WTC11 (cell line): Measurements from ENCODE around the gene C1orf174. TPM values are rescaled to one million over a fixed set of nuclear protein-coding genes. Genes with fewer than 3 reads are reported as not detected.

Experiments used
- ATAC-seq: fragments of 200-7000 bp; cut with Tn5 transposase; 2 replicates; pipeline ENCODE4 v1.10.0; 2021; ENCODE audit warnings: mild to moderate bottlenecking, moderate library complexity
- CTCF ChIA-PET: fragments of 300-600 bp; sonication (Branson Sonifier 250); formaldehyde crosslinking; loops from one replicate; lab custom pipeline; 2021; ENCODE audit warnings: antibody characterized with exemption; lab: Charles Lee
- POLR2A ChIA-PET: fragments of 350-600 bp; sonication (Branson Sonifier 250); formaldehyde crosslinking; loops from one replicate; lab custom pipeline; 2021; ENCODE audit warnings: antibody characterized with exemption; lab: Charles Lee
- DNase-seq: peaks from one replicate; pipeline ENCODE4 v3.0.0; 2021; ENCODE audit warnings: low spot score
- H3K27ac Mint-ChIP-seq: 2 replicates; pipeline ENCODE4 v1.8.0; 2021; ENCODE audit warnings: mixed read lengths
- H3K27me3 Mint-ChIP-seq: 2 replicates; pipeline ENCODE4 v1.8.0; 2021; ENCODE audit warnings: low read depth, mild to moderate bottlenecking, moderate library complexity, mixed read lengths
- H3K36me3 Mint-ChIP-seq: 2 replicates; pipeline ENCODE4 v1.8.0; 2021; ENCODE audit warnings: mixed read lengths
- H3K4me1 Mint-ChIP-seq: 2 replicates; pipeline ENCODE4 v1.8.0; 2022; ENCODE audit warnings: mixed read lengths
- H3K4me3 Mint-ChIP-seq: 2 replicates; pipeline ENCODE4 v1.8.0; 2021; ENCODE audit warnings: mild to moderate bottlenecking, moderate library complexity, mixed read lengths
- H3K9me3 Mint-ChIP-seq: 2 replicates; pipeline ENCODE4 v1.8.0; 2021; ENCODE audit warnings: mixed read lengths
- CDX4 ChIP-seq: fragments of 250-450 bp; sonication (Bioruptor Pico); IDR thresholded peaks from 2 replicates; pipeline ENCODE4 v1.9.0; 2021; ENCODE audit warnings: moderate library complexity, mild to moderate bottlenecking, inconsistent platforms, borderline replicate concordance
- E2F1 ChIP-seq: sonication (generic); formaldehyde crosslinking; IDR thresholded peaks from 2 replicates; pipeline ENCODE4 v1.8.0; 2022; ENCODE audit warnings: mild to moderate bottlenecking, missing genetic modification reagents
- ERG ChIP-seq: fragments of 250-450 bp; sonication (Bioruptor Pico); IDR thresholded peaks from 2 replicates; pipeline ENCODE4 v1.8.0; 2021; ENCODE audit warnings: mild to moderate bottlenecking
- ETV6 ChIP-seq: sonication (generic); formaldehyde crosslinking; IDR thresholded peaks from 2 replicates; pipeline ENCODE4 v1.8.1; 2022; ENCODE audit warnings: mild to moderate bottlenecking, missing genetic modification reagents
- HMGA2 ChIP-seq: fragments of 250-450 bp; sonication (Bioruptor Pico); IDR thresholded peaks from 2 replicates; pipeline ENCODE4 v1.4.0; 2021; ENCODE audit warnings: mild to moderate bottlenecking, moderate library complexity
- KAT7 ChIP-seq: sonication (generic); formaldehyde crosslinking; IDR thresholded peaks from 2 replicates; pipeline ENCODE4 v1.8.1; 2023; ENCODE audit warnings: missing genetic modification reagents, mild to moderate bottlenecking, borderline replicate concordance
- MYBL2 ChIP-seq: sonication (generic); formaldehyde crosslinking; IDR thresholded peaks from 2 replicates; pipeline ENCODE4 v1.8.1; 2023; ENCODE audit warnings: mild to moderate bottlenecking, moderate library complexity, missing genetic modification reagents
- NR3C1 ChIP-seq: sonication (generic); formaldehyde crosslinking; conservative IDR thresholded peaks from 2 replicates; pipeline ENCODE4 v1.8.1; 2023; ENCODE audit warnings: low read depth, mild to moderate bottlenecking, missing genetic modification reagents
- PRDM15 ChIP-seq: sonication (generic); formaldehyde crosslinking; IDR thresholded peaks from 2 replicates; pipeline ENCODE4 v1.8.0; 2022; ENCODE audit warnings: missing genetic modification reagents
- RORB ChIP-seq: fragments of 250-450 bp; sonication (Bioruptor Pico); IDR thresholded peaks from 2 replicates; pipeline ENCODE4 v1.9.0; 2021; ENCODE audit warnings: mild to moderate bottlenecking
- TP53 ChIP-seq: sonication (generic); formaldehyde crosslinking; IDR thresholded peaks from 2 replicates; pipeline ENCODE4 v1.8.1; 2023; ENCODE audit warnings: mild to moderate bottlenecking, missing genetic modification reagents
- ZMAT4 ChIP-seq: fragments of 250-450 bp; sonication (Bioruptor Pico); IDR thresholded peaks from 2 replicates; pipeline ENCODE4 v1.9.0; 2021; ENCODE audit warnings: mild to moderate bottlenecking
- ZNF121 ChIP-seq: sonication (generic); formaldehyde crosslinking; IDR thresholded peaks from 2 replicates; pipeline ENCODE4 v1.8.0; 2023; ENCODE audit warnings: missing genetic modification reagents
- ZNF138 ChIP-seq: sonication (generic); formaldehyde crosslinking; conservative IDR thresholded peaks from 2 replicates; pipeline ENCODE4 v1.8.1; 2022; ENCODE audit warnings: mild to moderate bottlenecking, moderate library complexity, missing genetic modification reagents
- ZNF219 ChIP-seq: sonication (generic); formaldehyde crosslinking; IDR thresholded peaks from 2 replicates; pipeline ENCODE4 v1.8.0; 2023; ENCODE audit warnings: missing genetic modification reagents, mild to moderate bottlenecking, borderline replicate concordance
- ZNF263 ChIP-seq: sonication (generic); formaldehyde crosslinking; IDR thresholded peaks from 2 replicates; pipeline ENCODE4 v1.8.1; 2022; ENCODE audit warnings: low read depth, mild to moderate bottlenecking, moderate library complexity, missing genetic modification reagents
- ZNF281 ChIP-seq: sonication (generic); formaldehyde crosslinking; IDR thresholded peaks from 2 replicates; pipeline ENCODE4 v1.8.0; 2023; ENCODE audit warnings: mild to moderate bottlenecking, missing genetic modification reagents
- total RNA-seq: library from RNA; stranded (reverse); gene quantifications from 3 replicates; pipeline ENCODE4 v1.2.3, GENCODE V29; 2021

The C1orf174 gene
- total RNA-seq, 1 experiment from 2014 or later, result 24.2 TPM

- Mint-ChIP-seq H3K36me3 (peaks cover 39% of the 10 kb centered on the region), H3K4me1 (no peaks in the 10 kb centered on the region), H3K27me3 (no peaks in the 10 kb centered on the region), H3K4me3 (no peak overlapping the region), H3K9me3 (peaks cover 18% of the 10 kb centered on the region), H3K27ac (no peak overlapping the region)
- ChIA-PET POLR2A (no interaction called here), CTCF (no interaction called here)
- ATAC-seq (no peak), DNase-seq (no peak)
- TF ChIP-seq NR3C1 (no peak), ERG (CRISPR knock-in tag) (no peak), MYBL2 (no peak), ZNF263 (CRISPR knock-in tag) (no peak), ZNF219 (CRISPR knock-in tag) (no peak), RORB (CRISPR knock-in tag) (no peak), HMGA2 (no peak)
Observed at GRCh38 chr1:3879787-3880428, 20.2 kb downstream of the C1orf174 start.

- H3K36me3 Mint-ChIP-seq, result peaks cover 42% of the 10 kb centered on the region
- no peaks in the 10 kb centered on the region for H3K4me1 Mint-ChIP-seq
- H3K27me3 Mint-ChIP-seq, result no peaks in the 10 kb centered on the region
- TF ChIP-seq ZNF121 (CRISPR knock-in tag) (no peak), MYBL2 (no peak), PRDM15 (no peak), ETV6 (no peak), KAT7 (CRISPR knock-in tag) (no peak), ZNF219 (CRISPR knock-in tag) (no peak), ZNF138 (CRISPR knock-in tag) (no peak), ZNF281 (no peak)
- H3K9me3 Mint-ChIP-seq, result peaks cover 18% of the 10 kb centered on the region
- CTCF ChIA-PET, result no interaction called here
- POLR2A ChIA-PET, result no interaction called here
- no peak overlapping the region for H3K4me3 Mint-ChIP-seq
- H3K27ac Mint-ChIP-seq, result no peak overlapping the region
- no peak for ATAC-seq
- DNase-seq, result no peak
Observed at GRCh38 chr1:3879099-3879498, 21.0 kb downstream of the C1orf174 start.

GRCh38 chr1:3876716-3877115, 23.4 kb downstream of the C1orf174 start:
- TF ChIP-seq CDX4 (no peak), ZMAT4 (CRISPR knock-in tag) (no peak), HMGA2 (no peak), TP53 (CRISPR knock-in tag) (no peak), E2F1 (CRISPR knock-in tag) (no peak)
- TF ChIP-seq, all 79 proteins: peak for 0
- Mint-ChIP-seq H3K4me1 (no peaks in the 10 kb centered on the region), H3K4me3 (no peak overlapping the region), H3K9me3 (peaks cover 18% of the 10 kb centered on the region), H3K27me3 (no peaks in the 10 kb centered on the region), H3K27ac (no peak overlapping the region), H3K36me3 (peaks cover 50% of the 10 kb centered on the region)
- DNase-seq (no peak), ATAC-seq (no peak)
- POLR2A ChIA-PET, result no interaction called here
- CTCF ChIA-PET, result no interaction called here
